ENCODE results near the gene CENPM. TPM values are rescaled to one million over a fixed set of nuclear protein-coding genes. Genes with fewer than 3 reads are reported as not detected.

CENPM gene, protein sequence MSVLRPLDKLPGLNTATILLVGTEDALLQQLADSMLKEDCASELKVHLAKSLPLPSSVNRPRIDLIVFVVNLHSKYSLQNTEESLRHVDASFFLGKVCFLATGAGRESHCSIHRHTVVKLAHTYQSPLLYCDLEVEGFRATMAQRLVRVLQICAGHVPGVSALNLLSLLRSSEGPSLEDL
- total RNA-seq (under 1 TPM; 0.58 to 0.84 TPM), polyA plus RNA-seq (1 to 10 TPM in 1 of 2 donors, not detected in 1; 2.6 TPM)
- long read RNA-seq, donor 1, partial matches to known transcripts, result 0 of 1 reads
- long read RNA-seq, donor 1, other reads (novel, unspliced or antisense), result 0 of 1 reads
- long read RNA-seq, donor 2, result 0 reads

DNA sequence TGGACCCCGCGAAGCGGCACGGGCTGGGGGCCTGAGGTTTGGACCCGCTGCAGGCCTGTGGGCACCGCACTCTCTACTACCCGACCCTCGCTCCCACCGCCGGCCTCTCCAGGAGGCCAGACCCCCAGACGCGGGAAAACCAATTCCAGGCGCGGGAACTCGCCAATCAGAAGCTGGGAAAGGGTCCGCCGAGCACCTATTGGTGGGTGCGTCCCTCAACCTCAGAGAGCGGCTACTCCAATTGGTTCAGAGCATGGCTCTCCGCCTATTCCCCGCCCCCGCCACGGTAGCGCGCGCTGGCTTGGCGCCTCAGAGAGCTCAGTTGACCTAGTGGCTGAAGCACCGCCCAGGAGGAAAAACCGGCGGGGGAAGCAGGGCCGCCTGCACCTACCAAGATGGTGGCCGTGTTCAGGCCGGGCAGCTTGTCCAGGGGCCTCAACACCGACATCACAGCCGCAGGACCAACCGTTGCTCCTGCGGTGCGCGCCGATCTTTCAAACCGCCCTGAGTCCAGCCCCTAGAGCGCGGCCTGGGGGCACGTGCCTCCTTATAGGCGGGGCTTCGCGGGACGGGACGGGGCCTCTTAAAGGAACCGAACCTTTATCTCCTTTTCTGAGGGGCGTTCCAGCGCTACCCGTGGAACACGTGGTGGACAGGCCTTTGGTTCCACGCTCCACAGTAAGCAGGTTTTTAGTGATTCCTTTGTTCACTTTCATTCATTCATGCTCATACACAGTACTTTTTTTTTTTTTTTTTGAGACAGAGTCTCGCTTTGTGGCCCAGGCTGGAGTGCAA, at the start of gene CENPM:
Gene CENPM (minus strand): TSS at position 524 of the 795 bp plus-strand sequence. CDS start 76 bp downstream, at position 448.
- no peaks in the 10 kb centered on the region for H3K36me3 ChIP-seq (ENCODE audit: control insufficient read depth in 1 of 2, insufficient read depth in 2 of 2, low read length in 1 of 2)
- intact Hi-C loops (cut with DNase I), result no loop called here
- H3K4me3 ChIP-seq (ENCODE audit: low read length in 2 of 2), result peak within 1 kb of the TSS; percentile 11 to 16
- DNase-seq, result peak; percentile 93 to 97
- no peaks in the 10 kb centered on the region for H3K27me3 ChIP-seq (ENCODE audit: control insufficient read depth in 1 of 2, insufficient read depth in 2 of 2, low read length in 1 of 2)
- WGBS, 2 donors, result 1 to 2% methylated on average over 50 to 56 of the region's 56 CpGs
- no peak within 1 kb of the TSS for H3K27ac ChIP-seq (ENCODE audit: low read depth in 1 of 2, low read length in 2 of 2)
- H3K4me1 ChIP-seq (ENCODE audit: control insufficient read depth in 1 of 2, insufficient read depth in 2 of 2, low read length in 2 of 2), result no peaks in the 10 kb centered on the region
- ATAC-seq (ENCODE audit: low FRiP score), result peak; percentile 96
- no peaks in the 10 kb centered on the region for H3K9me3 ChIP-seq (ENCODE audit: control insufficient read depth, low read length)

DNA sequence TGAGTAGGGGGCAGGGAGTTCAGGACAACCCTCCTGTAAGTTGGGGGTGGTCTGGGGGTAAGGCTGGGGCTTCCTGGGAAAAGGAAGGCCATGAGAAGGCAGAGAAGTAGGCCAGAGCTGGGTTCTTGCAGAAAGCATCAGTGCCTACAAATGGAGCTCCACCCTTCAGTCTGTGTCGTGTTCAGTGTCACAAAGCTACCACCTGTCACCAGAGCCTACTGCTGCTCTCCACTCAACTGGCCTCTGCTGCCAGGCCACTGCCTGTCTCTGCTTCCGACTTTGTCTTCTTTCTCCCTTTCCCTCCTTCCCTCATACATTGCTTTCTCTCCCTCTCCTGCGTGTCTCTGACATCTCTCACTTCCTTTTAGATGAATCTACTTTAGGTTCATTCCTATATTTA, 48.3 kb upstream of the CENPM start:
- 53 to 58% methylated on average over 3 of the region's 3 CpGs for WGBS, 2 donors
- DNase-seq (peak in 1 of 2 donors; percentile 5), ATAC-seq (ENCODE audit: low FRiP score) (no peak)
- Histone ChIP-seq H3K9me3 (ENCODE audit: control insufficient read depth, low read length) (no peaks in the 10 kb centered on the region), H3K4me1 (ENCODE audit: control insufficient read depth in 1 of 2, insufficient read depth in 2 of 2, low read length in 2 of 2) (no peaks in the 10 kb centered on the region), H3K27ac (ENCODE audit: low read depth in 1 of 2, low read length in 2 of 2) (no peak overlapping the region), H3K4me3 (ENCODE audit: low read length in 2 of 2) (no peak overlapping the region), H3K36me3 (ENCODE audit: control insufficient read depth in 1 of 2, insufficient read depth in 2 of 2, low read length in 1 of 2) (no peaks in the 10 kb centered on the region), H3K27me3 (ENCODE audit: control insufficient read depth in 1 of 2, insufficient read depth in 2 of 2, low read length in 1 of 2) (no peaks in the 10 kb centered on the region)
- intact Hi-C loops (cut with DNase I), result no loop called here

- ATAC-seq (ENCODE audit: low FRiP score) (no peak), DNase-seq (peak in 1 of 2 donors; percentile 32)
- Histone ChIP-seq H3K4me1 (ENCODE audit: control insufficient read depth in 1 of 2, insufficient read depth in 2 of 2, low read length in 2 of 2) (no peaks in the 10 kb centered on the region), H3K27me3 (ENCODE audit: control insufficient read depth in 1 of 2, insufficient read depth in 2 of 2, low read length in 1 of 2) (no peaks in the 10 kb centered on the region), H3K4me3 (ENCODE audit: low read length in 2 of 2) (no peak overlapping the region), H3K27ac (ENCODE audit: low read depth in 1 of 2, low read length in 2 of 2) (no peak overlapping the region), H3K9me3 (ENCODE audit: control insufficient read depth, low read length) (no peaks in the 10 kb centered on the region), H3K36me3 (ENCODE audit: control insufficient read depth in 1 of 2, insufficient read depth in 2 of 2, low read length in 1 of 2) (no peaks in the 10 kb centered on the region)
- WGBS, 2 donors, result 90 to 96% methylated on average over 5 of the region's 5 CpGs
- intact Hi-C loops (cut with DNase I), result no loop called here
These were observed 45.5 kb upstream of the CENPM start for GRCh38 chr22:41992496-41992895.

- intact Hi-C loops (cut with DNase I), result no loop called here
- Histone ChIP-seq H3K27me3 (ENCODE audit: control insufficient read depth in 1 of 2, insufficient read depth in 2 of 2, low read length in 1 of 2) (no peaks in the 10 kb centered on the region), H3K36me3 (ENCODE audit: control insufficient read depth in 1 of 2, insufficient read depth in 2 of 2, low read length in 1 of 2) (no peaks in the 10 kb centered on the region), H3K4me3 (ENCODE audit: low read length in 2 of 2) (no peak overlapping the region), H3K9me3 (ENCODE audit: control insufficient read depth, low read length) (no peaks in the 10 kb centered on the region), H3K4me1 (ENCODE audit: control insufficient read depth in 1 of 2, insufficient read depth in 2 of 2, low read length in 2 of 2) (no peaks in the 10 kb centered on the region), H3K27ac (ENCODE audit: low read depth in 1 of 2, low read length in 2 of 2) (no peak overlapping the region)
- DNase-seq, result peak in 1 of 2 donors; percentile 6
- no peak for ATAC-seq (ENCODE audit: low FRiP score)
- 92 to 94% methylated on average over 7 of the region's 7 CpGs for WGBS, 2 donors
These were observed 44.2 kb upstream of the CENPM start for GRCh38 chr22:41991111-41991510.

GRCh38 chr22:41989246-41989645, 42.3 kb upstream of the CENPM start:
- ATAC-seq (ENCODE audit: low FRiP score) (no peak), DNase-seq (peak; percentile 39 to 48)
- 75 to 87% methylated on average over 4 of the region's 4 CpGs for WGBS, 2 donors
- H3K27me3 ChIP-seq (ENCODE audit: control insufficient read depth in 1 of 2, insufficient read depth in 2 of 2, low read length in 1 of 2), result no peaks in the 10 kb centered on the region
- no peaks in the 10 kb centered on the region for H3K4me1 ChIP-seq (ENCODE audit: control insufficient read depth in 1 of 2, insufficient read depth in 2 of 2, low read length in 2 of 2)
- intact Hi-C loops (cut with DNase I), result loop anchor here in 1 of 2 donors (2.0 kb wide), 1 partner anchor 54 kb away; no protein-coding TSS in a partner anchor
- no peak overlapping the region for H3K4me3 ChIP-seq (ENCODE audit: low read length in 2 of 2)
- H3K36me3 ChIP-seq (ENCODE audit: control insufficient read depth in 1 of 2, insufficient read depth in 2 of 2, low read length in 1 of 2), result no peaks in the 10 kb centered on the region
- no peaks in the 10 kb centered on the region for H3K9me3 ChIP-seq (ENCODE audit: control insufficient read depth, low read length)
- no peak overlapping the region for H3K27ac ChIP-seq (ENCODE audit: low read depth in 1 of 2, low read length in 2 of 2)

DNA sequence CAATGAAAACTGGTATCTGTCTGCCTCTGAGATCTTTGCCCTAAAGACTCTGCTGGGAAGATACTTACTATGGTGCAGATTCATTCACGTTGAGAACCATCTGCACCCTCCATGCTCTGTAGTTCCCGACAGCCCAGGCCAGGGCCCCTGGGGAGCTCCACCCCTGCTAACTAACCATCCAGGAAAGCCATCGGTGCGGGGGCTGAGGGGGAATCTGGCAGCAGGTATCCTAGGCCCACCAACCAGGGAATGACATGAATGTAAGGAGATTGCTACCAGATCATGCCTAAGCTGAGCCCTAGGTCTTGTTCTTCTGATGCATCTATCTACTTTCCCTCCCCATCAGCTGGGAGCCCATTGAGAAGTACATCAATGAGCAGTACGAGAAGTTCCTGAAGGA, 40.3 kb upstream of the CENPM start:
- intact Hi-C loops (cut with DNase I), result no loop called here
- Histone ChIP-seq H3K27me3 (ENCODE audit: control insufficient read depth in 1 of 2, insufficient read depth in 2 of 2, low read length in 1 of 2) (no peaks in the 10 kb centered on the region), H3K9me3 (ENCODE audit: control insufficient read depth, low read length) (no peaks in the 10 kb centered on the region), H3K36me3 (ENCODE audit: control insufficient read depth in 1 of 2, insufficient read depth in 2 of 2, low read length in 1 of 2) (no peaks in the 10 kb centered on the region), H3K4me1 (ENCODE audit: control insufficient read depth in 1 of 2, insufficient read depth in 2 of 2, low read length in 2 of 2) (no peaks in the 10 kb centered on the region), H3K27ac (ENCODE audit: low read depth in 1 of 2, low read length in 2 of 2) (no peak overlapping the region), H3K4me3 (ENCODE audit: low read length in 2 of 2) (no peak overlapping the region)
- DNase-seq (peak; percentile 17 to 25), ATAC-seq (ENCODE audit: low FRiP score) (no peak)
- WGBS, 2 donors, result 88 to 93% methylated on average over 5 of the region's 5 CpGs

GRCh38 chr22:41983513-41984405, 36.8 kb upstream of the CENPM start:
- H3K36me3 ChIP-seq (ENCODE audit: control insufficient read depth in 1 of 2, insufficient read depth in 2 of 2, low read length in 1 of 2), result no peaks in the 10 kb centered on the region
- intact Hi-C loops (cut with DNase I), result no loop called here
- H3K9me3 ChIP-seq (ENCODE audit: control insufficient read depth, low read length), result no peaks in the 10 kb centered on the region
- H3K4me3 ChIP-seq (ENCODE audit: low read length in 2 of 2), result no peak overlapping the region
- no peak overlapping the region for H3K27ac ChIP-seq (ENCODE audit: low read depth in 1 of 2, low read length in 2 of 2)
- DNase-seq (peak in 1 of 2 donors; percentile 22), ATAC-seq (ENCODE audit: low FRiP score) (no peak)
- no peaks in the 10 kb centered on the region for H3K27me3 ChIP-seq (ENCODE audit: control insufficient read depth in 1 of 2, insufficient read depth in 2 of 2, low read length in 1 of 2)
- 73 to 78% methylated on average over 6 of the region's 6 CpGs for WGBS, 2 donors
- no peaks in the 10 kb centered on the region for H3K4me1 ChIP-seq (ENCODE audit: control insufficient read depth in 1 of 2, insufficient read depth in 2 of 2, low read length in 2 of 2)

DNA sequence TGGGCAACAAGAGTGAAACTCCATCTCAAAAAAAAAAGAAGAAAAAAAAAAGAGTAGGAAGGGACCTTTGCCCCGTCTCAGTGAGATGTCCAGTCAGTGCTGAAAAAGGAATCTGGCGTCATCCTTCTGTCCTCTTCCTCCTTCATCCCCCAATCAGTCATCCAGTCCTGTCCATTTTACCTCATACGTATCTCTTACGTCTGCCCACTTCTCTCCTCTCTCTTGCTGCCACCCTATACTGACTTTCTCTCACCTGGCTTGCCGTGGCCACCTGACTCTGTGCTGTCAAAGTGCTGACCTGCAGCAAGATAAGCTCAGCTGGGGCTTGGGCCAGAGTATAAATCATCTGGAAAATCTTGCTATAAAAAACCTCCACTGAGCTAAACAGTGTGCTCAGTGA, 35.9 kb upstream of the CENPM start:
- Histone ChIP-seq H3K4me1 (ENCODE audit: control insufficient read depth in 1 of 2, insufficient read depth in 2 of 2, low read length in 2 of 2) (no peaks in the 10 kb centered on the region), H3K9me3 (ENCODE audit: control insufficient read depth, low read length) (no peaks in the 10 kb centered on the region), H3K36me3 (ENCODE audit: control insufficient read depth in 1 of 2, insufficient read depth in 2 of 2, low read length in 1 of 2) (no peaks in the 10 kb centered on the region), H3K27me3 (ENCODE audit: control insufficient read depth in 1 of 2, insufficient read depth in 2 of 2, low read length in 1 of 2) (no peaks in the 10 kb centered on the region), H3K4me3 (ENCODE audit: low read length in 2 of 2) (no peak overlapping the region), H3K27ac (ENCODE audit: low read depth in 1 of 2, low read length in 2 of 2) (no peak overlapping the region)
- WGBS, 2 donors, result 66 to 68% methylated on average over 5 of the region's 5 CpGs
- peak in 1 of 2 donors; percentile 37 for DNase-seq
- no peak for ATAC-seq (ENCODE audit: low FRiP score)
- intact Hi-C loops (cut with DNase I), result no loop called here
